ENCODE measurements around the gene LIN54.
"Not testable (repeated sequence)": the region's sequence is repeated elsewhere in the genome, so short reads cannot be mapped to it uniquely, and the experiment has no call there.

The LIN54 gene

GRCh38 chr4:83012200-83012686 is 1.6 kb upstream of the LIN54 start:
- peak; percentile 47 for DNase-seq (ENCODE audit: low spot score)

- DNase-seq (ENCODE audit: low spot score) = peak; percentile 7
Observed at GRCh38 chr4:83011689-83012199, 1.1 kb upstream of the LIN54 start.

GRCh38 chr4:83010111-83010521 is 507 bp downstream of the LIN54 start:
- peak; percentile 5 for DNase-seq (ENCODE audit: low spot score)

GRCh38 chr4:83009529-83009928 is 1.1 kb downstream of the LIN54 start:
- DNase-seq (ENCODE audit: low spot score) = no peak

GRCh38 chr4:83003044-83003791 is 7.4 kb downstream of the LIN54 start:
- not testable (repeated sequence) for DNase-seq (ENCODE audit: low spot score)

GRCh38 chr4:83002329-83002728 is 8.3 kb downstream of the LIN54 start:
- no peak for DNase-seq (ENCODE audit: low spot score)

GRCh38 chr4:82998898-82999297 is 11.7 kb downstream of the LIN54 start:
- no peak for DNase-seq (ENCODE audit: low spot score)

GRCh38 chr4:82994834-82995233 is 15.8 kb downstream of the LIN54 start:
- DNase-seq (ENCODE audit: low spot score) = no peak

GRCh38 chr4:82989575-82990429 is 20.8 kb downstream of the LIN54 start:
- no peak for DNase-seq (ENCODE audit: low spot score)

- DNase-seq (ENCODE audit: low spot score) = no peak
Observed at GRCh38 chr4:82988323-82988832, 22.2 kb downstream of the LIN54 start.

GRCh38 chr4:82987519-82987918 is 23.1 kb downstream of the LIN54 start:
- not testable (repeated sequence) for DNase-seq (ENCODE audit: low spot score)

GRCh38 chr4:82984459-82984858 is 26.2 kb downstream of the LIN54 start:
- DNase-seq (ENCODE audit: low spot score) = no peak

GRCh38 chr4:82983444-82983843 is 27.2 kb downstream of the LIN54 start:
- no peak for DNase-seq (ENCODE audit: low spot score)

GRCh38 chr4:82981138-82981537 is 29.5 kb downstream of the LIN54 start:
- DNase-seq (ENCODE audit: low spot score) = no peak

GRCh38 chr4:82975792-82976191 is 34.8 kb downstream of the LIN54 start:
- no peak for DNase-seq (ENCODE audit: low spot score)

GRCh38 chr4:82969414-82969813 is 41.2 kb downstream of the LIN54 start:
- no peak for DNase-seq (ENCODE audit: low spot score)

GRCh38 chr4:82968972-82969371 is 41.7 kb downstream of the LIN54 start:
- DNase-seq (ENCODE audit: low spot score) = no peak

- DNase-seq (ENCODE audit: low spot score) = no peak
Observed at GRCh38 chr4:82965763-82966162, 44.9 kb downstream of the LIN54 start.

- DNase-seq (ENCODE audit: low spot score) = no peak
Observed at GRCh38 chr4:82957045-82957444, 53.6 kb downstream of the LIN54 start.

- no peak for DNase-seq (ENCODE audit: low spot score)
Observed at GRCh38 chr4:82954212-82954611, 56.4 kb downstream of the LIN54 start.

- DNase-seq (ENCODE audit: low spot score) = no peak
Observed at GRCh38 chr4:82951196-82951595, 59.4 kb downstream of the LIN54 start.

- DNase-seq (ENCODE audit: low spot score) = no peak
Observed at GRCh38 chr4:82948647-82949204, 61.9 kb downstream of the LIN54 start.
